Naive B cell (primary cell): Measurements from ENCODE around the gene ME3. TPM values are rescaled to one million over a fixed set of nuclear protein-coding genes. Genes with fewer than 3 reads are reported as not detected.
A peak's percentile ranks its signal among the peaks of the same experiment; 100 is the strongest.
"Not testable (repeated sequence)": the region's sequence is repeated elsewhere in the genome, so short reads cannot be mapped to it uniquely, and the experiment has no call there.

Experiments
- ATAC-seq, 2 donors: fragments of 150-1000 bp; cut with Tn5 transposase; 2 replicates each; pipeline ENCODE4 v1.10.0; 2021; ENCODE audit warnings: low read depth in 2 of 2, mild to moderate bottlenecking in 2 of 2, moderate library complexity in 2 of 2
- DNase-seq: peaks from one replicate; pipeline ENCODE4 v3.0.0; 2022
- H3K27ac Mint-ChIP-seq, 6 donors: one replicate each; pipeline ENCODE4 v1.8.0; 2020 to 2022; ENCODE audit warnings: mild to moderate bottlenecking in 6 of 6, mixed read lengths in 6 of 6, moderate library complexity in 5 of 6, inconsistent platforms in 2 of 6
- H3K27me3 Mint-ChIP-seq, 3 donors: one replicate each; pipeline ENCODE4 v1.8.0; 2021 to 2022; ENCODE audit warnings: mixed read lengths in 3 of 3, mild to moderate bottlenecking in 1 of 3
- H3K36me3 Mint-ChIP-seq, 2 donors: one replicate each; pipeline ENCODE4 v1.8.0; 2020 to 2022; ENCODE audit warnings: mixed read lengths in 2 of 2, inconsistent platforms in 1 of 2, mild to moderate bottlenecking in 1 of 2
- H3K4me1 Mint-ChIP-seq, 3 donors: one replicate each; pipeline ENCODE4 v1.8.0; 2020 to 2022; ENCODE audit warnings: mixed read lengths in 3 of 3, inconsistent platforms in 1 of 3, mild to moderate bottlenecking in 1 of 3, moderate library complexity in 1 of 3
- H3K4me3 Mint-ChIP-seq, 8 donors: one replicate each; pipeline ENCODE4 v1.8.0; 2020 to 2022; ENCODE audit warnings: mild to moderate bottlenecking in 8 of 8, mixed read lengths in 8 of 8, moderate library complexity in 8 of 8, inconsistent platforms in 2 of 8
- H3K9me3 Mint-ChIP-seq, 7 donors: one replicate each; pipeline ENCODE4 v1.8.0; 2020 to 2022; ENCODE audit warnings: mixed read lengths in 7 of 7, mild to moderate bottlenecking in 5 of 7, inconsistent platforms in 2 of 7, moderate library complexity in 1 of 7
- polyA plus RNA-seq, 6 donors: library from polyadenylated mRNA; unstranded; fragments of 300-500 nt; fragmentation: Illumina TruSeq; gene quantifications; one replicate each; pipeline ENCODE4 v1.2.3, GENCODE V29; 2021; ENCODE audit warnings: low read depth in 6 of 6

Gene ME3
- polyA plus RNA-seq, 6 donors from 2014 or later, result not detected

- Mint-ChIP-seq H3K36me3 (no peaks in the 10 kb centered on the region), H3K4me1 (no peaks in the 10 kb centered on the region), H3K27ac (no peak overlapping the region), H3K4me3 (no peak overlapping the region), H3K27me3 (no peaks in the 10 kb centered on the region), H3K9me3 (no peaks in the 10 kb centered on the region)
- DNase-seq (no peak), ATAC-seq (no peak)
These were observed 95.3 kb downstream of the ME3 start for GRCh38 chr11:86576946-86577624.

GRCh38 chr11:86575927-86576326, 96.5 kb downstream of the ME3 start:
- DNase-seq (no peak), ATAC-seq (no peak)
- no peak overlapping the region for H3K27ac Mint-ChIP-seq

GRCh38 chr11:86575208-86575855, 97.1 kb downstream of the ME3 start:
- Mint-ChIP-seq H3K27ac (no peak overlapping the region), H3K36me3 (no peaks in the 10 kb centered on the region), H3K9me3 (no peaks in the 10 kb centered on the region), H3K4me3 (no peak overlapping the region), H3K4me1 (no peaks in the 10 kb centered on the region), H3K27me3 (no peaks in the 10 kb centered on the region)
- DNase-seq, result no peak
- ATAC-seq, result no peak

More at GRCh38 chr11:86575927-86576326, 96.5 kb downstream of the ME3 start:
- no peaks in the 10 kb centered on the region for H3K9me3 Mint-ChIP-seq
- H3K36me3 Mint-ChIP-seq, result no peaks in the 10 kb centered on the region
- no peaks in the 10 kb centered on the region for H3K27me3 Mint-ChIP-seq
- no peak overlapping the region for H3K4me3 Mint-ChIP-seq
- no peaks in the 10 kb centered on the region for H3K4me1 Mint-ChIP-seq

- Mint-ChIP-seq H3K27ac (no peak overlapping the region), H3K27me3 (no peaks in the 10 kb centered on the region), H3K9me3 (no peaks in the 10 kb centered on the region), H3K36me3 (no peaks in the 10 kb centered on the region), H3K4me3 (no peak overlapping the region), H3K4me1 (no peaks in the 10 kb centered on the region)
- no peak for DNase-seq
- ATAC-seq, result no peak
These were observed 97.8 kb downstream of the ME3 start for GRCh38 chr11:86574493-86575207.

- no peak overlapping the region for H3K4me3 Mint-ChIP-seq
- no peaks in the 10 kb centered on the region for H3K36me3 Mint-ChIP-seq
- H3K4me1 Mint-ChIP-seq, result no peaks in the 10 kb centered on the region
- H3K27me3 Mint-ChIP-seq, result no peaks in the 10 kb centered on the region
- no peak overlapping the region for H3K27ac Mint-ChIP-seq
- no peaks in the 10 kb centered on the region for H3K9me3 Mint-ChIP-seq
- DNase-seq (no peak), ATAC-seq (no peak)
These were observed 101.0 kb downstream of the ME3 start for GRCh38 chr11:86571273-86571948.

GRCh38 chr11:86570451-86570850, 102.0 kb downstream of the ME3 start:
- H3K36me3 Mint-ChIP-seq, result no peaks in the 10 kb centered on the region
- no peak for DNase-seq

GRCh38 chr11:86570020-86570419, 102.4 kb downstream of the ME3 start:
- DNase-seq (no peak), ATAC-seq (no peak)
- H3K9me3 Mint-ChIP-seq, result peaks cover 0 to 2% (median 0%) of the 10 kb centered on the region in 7 donors
- no peaks in the 10 kb centered on the region for H3K36me3 Mint-ChIP-seq
- H3K4me3 Mint-ChIP-seq, result no peak overlapping the region
- peak overlapping the region in 1 of 6 donors; percentile 36 for H3K27ac Mint-ChIP-seq
- no peaks in the 10 kb centered on the region for H3K4me1 Mint-ChIP-seq
- H3K27me3 Mint-ChIP-seq, result no peaks in the 10 kb centered on the region

More at GRCh38 chr11:86570451-86570850, 102.0 kb downstream of the ME3 start:
- H3K27me3 Mint-ChIP-seq, result no peaks in the 10 kb centered on the region
- no peak overlapping the region for H3K27ac Mint-ChIP-seq
- no peaks in the 10 kb centered on the region for H3K4me1 Mint-ChIP-seq
- no peak for ATAC-seq
- no peak overlapping the region for H3K4me3 Mint-ChIP-seq
- H3K9me3 Mint-ChIP-seq, result no peaks in the 10 kb centered on the region

- H3K27me3 Mint-ChIP-seq, result no peaks in the 10 kb centered on the region
- H3K36me3 Mint-ChIP-seq, result no peaks in the 10 kb centered on the region
- no peaks in the 10 kb centered on the region for H3K4me1 Mint-ChIP-seq
- no peak overlapping the region for H3K27ac Mint-ChIP-seq
- DNase-seq (no peak), ATAC-seq (no peak)
- peaks cover 0 to 2% (median 0%) of the 10 kb centered on the region in 7 donors for H3K9me3 Mint-ChIP-seq
- no peak overlapping the region for H3K4me3 Mint-ChIP-seq
These were observed 103.3 kb downstream of the ME3 start for GRCh38 chr11:86569109-86569508.

GRCh38 chr11:86565801-86566312, 106.6 kb downstream of the ME3 start:
- H3K4me3 Mint-ChIP-seq, result no peak overlapping the region
- H3K27ac Mint-ChIP-seq, result no peak overlapping the region
- DNase-seq, result no peak
- no peaks in the 10 kb centered on the region for H3K36me3 Mint-ChIP-seq
- no peaks in the 10 kb centered on the region for H3K27me3 Mint-ChIP-seq
- no peak for ATAC-seq
- no peaks in the 10 kb centered on the region for H3K4me1 Mint-ChIP-seq
- peaks cover 2 to 22% (median 8%) of the 10 kb centered on the region in 7 donors for H3K9me3 Mint-ChIP-seq

- Mint-ChIP-seq H3K4me1 (no peaks in the 10 kb centered on the region), H3K36me3 (no peaks in the 10 kb centered on the region), H3K9me3 (peaks cover 2 to 22% (median 8%) of the 10 kb centered on the region in 7 donors), H3K27ac (no peak overlapping the region), H3K27me3 (no peaks in the 10 kb centered on the region), H3K4me3 (no peak overlapping the region)
- ATAC-seq (no peak), DNase-seq (no peak)
These were observed 107.0 kb downstream of the ME3 start for GRCh38 chr11:86565388-86565787.

GRCh38 chr11:86562842-86563241, 109.6 kb downstream of the ME3 start:
- H3K36me3 Mint-ChIP-seq, H3K4me1 Mint-ChIP-seq, ATAC-seq, DNase-seq, H3K27me3 Mint-ChIP-seq, H3K27ac Mint-ChIP-seq, H3K4me3 Mint-ChIP-seq: not testable (repeated sequence)
- peaks cover 2 to 22% (median 8%) of the 10 kb centered on the region in 7 donors for H3K9me3 Mint-ChIP-seq

- ATAC-seq (no peak), DNase-seq (no peak)
- Mint-ChIP-seq H3K4me1 (no peaks in the 10 kb centered on the region), H3K36me3 (no peaks in the 10 kb centered on the region), H3K27me3 (no peaks in the 10 kb centered on the region), H3K27ac (no peak overlapping the region), H3K4me3 (no peak overlapping the region), H3K9me3 (peaks cover 2 to 22% (median 8%) of the 10 kb centered on the region in 7 donors)
These were observed 113.0 kb downstream of the ME3 start for GRCh38 chr11:86559311-86559945.

GRCh38 chr11:86558841-86559240, 113.6 kb downstream of the ME3 start:
- no peak overlapping the region for H3K27ac Mint-ChIP-seq
- peaks cover 2 to 22% (median 8%) of the 10 kb centered on the region in 7 donors for H3K9me3 Mint-ChIP-seq
- ATAC-seq (no peak), DNase-seq (no peak)
- no peak overlapping the region for H3K4me3 Mint-ChIP-seq
- no peaks in the 10 kb centered on the region for H3K27me3 Mint-ChIP-seq
- H3K4me1 Mint-ChIP-seq, result no peaks in the 10 kb centered on the region
- no peaks in the 10 kb centered on the region for H3K36me3 Mint-ChIP-seq
